Measurements from ENCODE around the gene TULP4. TPM values are rescaled to one million over a fixed set of nuclear protein-coding genes. Genes with fewer than 3 reads are reported as not detected.

The TULP4 gene
- total RNA-seq, 1 experiment from 2014 or later = 64.6 TPM

GRCh38 chr6:158322400-158322723 lies 10.1 kb downstream of the TULP4 start:
- Mint-ChIP-seq H3K36me3 (ENCODE audit: insufficient read depth in 1 of 3, low read depth in 3 of 3) (peaks cover 7 to 8% (median 7%) of the 10 kb centered on the region in 3 experiments; a peak in 6 of 7 replicates), H3K9me3 (peaks cover 0 to 7% of the 10 kb centered on the region in 2 experiments; a peak in 3 of 5 replicates), H3K27me3 (ENCODE audit: low read depth) (no peaks in the 10 kb centered on the region), H3K4me3 (no peak overlapping the region), H3K4me1 (peaks cover 33 to 34% of the 10 kb centered on the region in 2 experiments), H3K27ac (no peak overlapping the region)
- Histone ChIP-seq H3K14ac (ENCODE audit: insufficient read depth, low read length) (no peak overlapping the region), H3K4me1 (ENCODE audit: insufficient read depth, low read length) (peaks cover 6% of the 10 kb centered on the region; the same call in 1 of the 2 replicates), H2BK120ac (ENCODE audit: low read depth, low read length, poor library complexity, severe bottlenecking) (no peak overlapping the region), H4K8ac (replicated peaks; ENCODE audit: insufficient read length, low read depth, low read length) (no peak overlapping the region), H2BK12ac (ENCODE audit: insufficient read length, low read depth, low read length) (no peak overlapping the region), H3K27ac (ENCODE audit: insufficient read length, low read depth, low read length) (no peak overlapping the region), H3T11ph (ENCODE audit: low read length) (no peak overlapping the region), H3K18ac (ENCODE audit: insufficient read length, low read depth, low read length) (no peak overlapping the region), H3K4me2 (ENCODE audit: insufficient read depth, insufficient read length, low read length) (no peak overlapping the region), H3K4ac (ENCODE audit: low read depth, low read length) (no peak overlapping the region), H3K23ac (ENCODE audit: insufficient read length, low read depth, low read length) (no peak overlapping the region), H2BK5ac (ENCODE audit: insufficient read length, low read length) (no peak overlapping the region), H2BK15ac (ENCODE audit: low read depth, low read length) (no peak overlapping the region), H3K23me2 (ENCODE audit: insufficient read length, low read depth, low read length, poor library complexity, severe bottlenecking) (no peaks in the 10 kb centered on the region), H2BK20ac (ENCODE audit: low read depth, low read length, poor library complexity, severe bottlenecking) (no peak overlapping the region), H3K79me1 (ENCODE audit: insufficient read depth, low read depth, low read length, poor library complexity, severe bottlenecking) (no peaks in the 10 kb centered on the region), H2AFZ (ENCODE audit: low read length) (no peak overlapping the region), H3K27me3 (ENCODE audit: insufficient read depth, low read length) (no peaks in the 10 kb centered on the region), H3K56ac (ENCODE audit: insufficient read length, low read depth, low read length) (no peak overlapping the region), H3K9me3 (ENCODE audit: control insufficient read depth, low read depth, low read length) (no peaks in the 10 kb centered on the region), H4K5ac (ENCODE audit: insufficient read length, low read depth, low read length) (no peak overlapping the region), H2AK5ac (ENCODE audit: insufficient read length, low read length) (no peak overlapping the region), H3K79me2 (ENCODE audit: insufficient read depth, low read length) (peaks cover 9% of the 10 kb centered on the region; the same call in 1 of the 2 replicates), H4K20me1 (ENCODE audit: control insufficient read depth, insufficient read depth, insufficient read length) (no peaks in the 10 kb centered on the region), H4K91ac (ENCODE audit: insufficient read length, low read depth, low read length) (no peak overlapping the region), H3K9ac (ENCODE audit: extremely low read depth, insufficient read length, low read length) (no peak overlapping the region)
- no peak for DNase-seq
- TF ChIP-seq CTCF (conservative IDR thresholded peaks at IDR 0.05) = no peak

All from H9 (cell line).